Occipital lobe (tissue), 2 donors: Measurements from ENCODE around the gene EMP2. TPM values are rescaled to one million over a fixed set of nuclear protein-coding genes. Genes with fewer than 3 reads are reported as not detected.
A peak's percentile ranks its signal among the peaks of the same experiment; 100 is the strongest.
"Not testable (repeated sequence)": the region's sequence is repeated elsewhere in the genome, so short reads cannot be mapped to it uniquely, and the experiment has no call there.

Experiments
- DNase-seq: peaks from one replicate; lab custom pipeline; 2025; lab: John Stamatoyannopoulos, UW
- total RNA-seq: library from RNA; depleted of rRNA; stranded (reverse); fragments of >200 nt; gene quantifications from one replicate; pipeline ENCODE4 v1.2.3, GENCODE V29; 2014

Gene EMP2
- total RNA-seq, 1 donor from 2014 or later, result 3.4 TPM

DNA sequence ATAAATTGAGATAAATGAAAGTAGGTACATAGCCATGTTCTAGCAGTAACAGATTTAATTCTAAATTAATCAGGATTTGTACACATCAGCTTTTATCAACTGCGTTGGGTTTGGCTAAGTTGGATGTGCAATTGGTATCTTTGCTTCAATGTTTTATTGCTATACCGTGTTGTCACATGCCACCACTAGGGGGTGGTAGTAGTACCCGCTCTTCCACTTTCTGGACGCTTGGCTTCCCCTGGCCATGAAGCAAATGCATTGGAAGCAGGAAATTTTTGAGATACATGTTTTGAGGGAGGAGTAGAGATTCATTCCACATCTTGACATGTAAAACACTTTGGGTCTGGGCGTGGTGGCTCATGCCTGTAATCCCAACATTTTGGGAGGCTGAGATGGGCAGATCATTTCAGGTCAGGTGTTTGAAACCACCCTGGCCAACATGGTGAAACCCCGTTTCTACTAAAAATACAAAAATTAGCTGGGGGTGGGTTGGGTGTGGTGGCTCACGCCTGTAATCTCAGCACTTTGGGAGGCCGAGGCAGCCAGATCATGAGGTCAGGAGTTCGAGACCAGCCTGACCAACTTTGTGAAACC lies 58.6 kb downstream of the EMP2 start:
- no peak for DNase-seq

DNA sequence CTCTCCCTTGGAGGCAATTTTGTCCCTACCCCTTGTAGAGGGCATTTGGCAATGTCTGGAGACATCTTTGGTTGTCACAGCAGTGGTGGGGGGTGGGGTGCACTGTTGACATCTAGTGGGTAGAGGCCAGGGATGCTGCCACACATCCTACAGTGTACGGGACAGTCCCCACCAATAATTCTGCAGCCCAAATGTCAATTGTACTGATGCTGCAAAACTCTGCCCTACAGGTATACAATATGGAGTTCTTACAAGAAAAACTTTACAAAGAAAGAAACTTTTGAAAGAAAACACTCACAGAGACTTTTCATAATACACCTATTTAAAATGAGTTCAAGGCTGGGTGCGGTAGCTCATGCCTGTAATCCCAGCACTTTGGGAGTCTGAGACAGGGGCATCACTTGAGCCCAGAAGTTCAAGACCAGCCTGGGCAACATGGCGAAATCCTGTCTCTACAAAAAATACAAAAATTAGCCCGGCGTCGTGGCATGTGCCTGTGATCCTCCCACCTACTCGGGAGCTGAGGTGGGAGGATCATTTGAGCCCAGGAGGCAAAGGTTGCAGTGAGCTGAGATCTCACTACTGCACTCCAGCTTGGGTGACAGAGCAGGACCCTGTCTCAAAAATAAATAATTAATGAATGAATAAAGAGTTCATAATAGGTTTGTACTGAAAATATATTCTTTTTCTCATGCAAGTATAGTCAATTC lies 59.4 kb downstream of the EMP2 start:
- DNase-seq, result no peak

DNA sequence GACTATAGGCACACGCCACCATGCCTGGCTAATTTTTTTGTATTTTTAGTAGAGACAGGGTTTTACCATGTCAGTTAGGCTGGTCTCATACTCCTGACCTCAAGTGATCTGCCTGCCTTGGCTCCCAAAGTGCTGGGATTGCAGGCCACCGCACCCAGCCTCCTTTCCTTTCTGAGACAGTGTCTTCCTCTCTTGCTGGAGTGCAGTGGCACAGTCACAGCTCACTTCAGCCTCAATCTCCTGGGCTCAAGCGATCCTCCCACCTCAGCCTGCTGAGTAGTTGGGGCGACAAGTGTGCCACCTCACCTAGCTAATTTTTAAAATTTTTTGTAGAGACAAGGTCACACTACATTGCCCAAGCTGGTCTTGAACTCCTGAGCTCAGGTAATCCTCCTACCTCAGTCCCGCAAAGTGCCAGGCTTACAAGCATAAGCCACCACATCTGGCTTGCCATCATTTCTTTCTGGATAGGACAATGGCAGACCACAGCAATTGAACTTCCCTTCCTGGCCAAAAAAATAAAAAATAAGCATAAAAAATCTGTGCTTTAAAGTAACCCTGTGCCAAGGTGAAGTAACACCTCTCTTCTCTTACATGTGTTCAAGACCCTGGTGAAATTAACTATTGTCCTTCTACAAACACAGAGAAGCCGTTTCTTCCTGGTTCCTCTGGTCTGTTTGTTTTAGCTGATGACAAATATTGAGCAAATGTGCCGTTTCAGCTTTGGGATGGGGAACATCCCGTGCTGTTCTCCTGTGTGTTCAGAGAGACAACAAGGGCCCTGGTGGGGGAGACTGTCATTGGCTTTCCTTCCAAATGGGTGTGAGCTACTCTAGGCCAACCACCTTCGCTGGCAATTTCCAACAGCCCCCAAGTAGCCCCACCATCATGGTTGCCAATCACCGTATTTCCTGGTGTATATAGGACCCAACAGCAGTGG lies 60.2 kb downstream of the EMP2 start:
- DNase-seq, result no peak

DNA sequence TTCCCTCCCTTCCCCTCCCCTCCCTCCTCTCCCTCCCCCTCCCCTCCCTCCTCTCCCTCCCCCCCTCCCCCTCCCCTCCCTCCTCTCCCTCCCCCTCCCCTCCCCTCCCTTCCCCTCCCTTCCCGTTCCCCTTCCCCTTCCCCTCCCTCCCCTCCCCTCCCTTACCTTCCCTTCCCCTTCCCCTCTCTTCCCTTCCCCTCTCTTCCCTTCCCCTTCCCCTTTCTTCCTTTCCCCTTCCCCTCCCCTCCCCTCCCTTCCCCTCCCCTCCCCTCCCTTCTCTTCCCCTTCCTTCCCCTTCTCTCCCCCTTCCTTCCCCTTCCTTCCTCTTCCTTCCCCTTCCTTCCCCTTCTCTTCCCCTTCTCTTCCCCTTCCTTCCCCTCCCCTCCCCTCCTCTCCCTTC lies 61.1 kb downstream of the EMP2 start:
- no peak for DNase-seq

DNA sequence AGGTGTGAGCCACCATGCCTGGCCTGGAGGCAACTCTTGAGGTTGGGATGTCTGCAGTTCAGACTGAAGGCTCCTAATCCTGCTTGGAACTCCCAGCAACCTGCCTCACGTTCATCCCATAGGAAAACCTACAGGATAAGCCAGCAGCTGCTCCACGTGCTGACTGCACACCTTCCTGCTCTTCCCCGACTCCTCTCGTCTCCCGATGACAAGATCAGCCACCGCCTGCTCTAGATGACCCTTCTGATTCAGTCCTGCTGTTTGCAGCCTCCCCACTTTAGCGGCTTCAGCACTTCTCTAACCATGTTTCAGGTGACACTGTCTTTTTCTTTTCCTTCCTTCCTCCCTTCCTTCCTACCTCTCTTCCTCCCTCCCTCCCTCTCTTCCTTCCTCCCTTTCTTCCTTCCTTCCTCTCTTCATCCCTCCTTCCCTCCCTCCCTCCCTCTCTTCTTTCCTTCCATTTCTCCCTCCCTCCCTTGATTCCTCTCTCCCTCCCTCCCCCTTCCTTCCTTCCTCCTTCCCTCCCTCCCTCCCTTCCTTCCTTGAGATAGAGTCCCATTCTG lies 61.8 kb downstream of the EMP2 start:
- DNase-seq, result no peak

DNA sequence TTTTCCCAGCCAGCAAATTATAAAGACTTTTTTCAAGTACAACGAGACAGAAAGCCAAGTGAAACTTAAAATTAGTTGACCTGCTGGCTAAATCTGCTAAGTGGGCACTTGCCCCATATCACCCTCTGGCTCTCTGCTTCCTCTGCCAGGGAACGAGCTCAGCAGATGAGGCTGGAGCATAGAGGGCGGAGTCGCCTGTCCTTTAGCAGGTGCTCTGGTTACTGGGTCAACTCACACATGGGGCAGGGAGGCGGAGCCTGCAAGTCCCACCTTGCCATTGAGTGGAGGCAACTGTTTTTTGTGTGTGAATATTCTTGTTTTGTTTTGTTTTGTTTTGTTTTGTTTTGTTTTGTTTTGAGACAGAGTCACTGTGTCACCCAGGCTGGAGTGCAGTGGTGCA lies 62.5 kb downstream of the EMP2 start:
- no peak for DNase-seq

DNA sequence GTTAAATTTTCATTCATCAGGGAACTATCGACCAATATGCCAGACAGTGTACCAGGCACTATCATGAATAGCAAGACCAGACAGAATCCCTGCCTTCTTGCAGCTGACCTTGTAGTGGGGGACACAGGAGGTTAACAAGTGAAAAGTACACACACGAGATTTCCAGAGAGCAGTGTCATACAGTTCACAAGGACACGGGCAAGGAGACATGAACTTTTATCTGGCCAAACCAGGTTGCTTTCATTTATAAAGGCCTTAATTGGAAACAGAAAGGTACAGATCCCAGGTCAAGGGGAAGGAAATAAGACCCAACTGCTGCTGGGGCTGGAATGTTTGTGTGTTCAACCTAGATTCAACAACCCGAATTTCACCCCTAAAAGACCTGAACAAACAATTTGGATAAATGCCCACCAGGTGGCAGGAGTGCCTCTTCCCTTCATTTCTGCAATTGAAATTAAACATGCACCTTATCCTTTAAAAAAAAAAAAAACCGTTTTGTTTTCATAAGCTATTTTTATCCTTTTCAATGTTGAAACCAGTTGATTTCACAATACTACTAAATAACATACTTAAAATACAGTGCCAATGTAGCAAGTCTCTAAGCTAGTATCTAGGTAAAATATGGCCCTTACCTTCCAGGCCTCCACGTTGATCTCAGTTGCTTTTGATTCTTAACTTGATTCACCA lies 65.9 kb downstream of the EMP2 start:
- no peak for DNase-seq

DNA sequence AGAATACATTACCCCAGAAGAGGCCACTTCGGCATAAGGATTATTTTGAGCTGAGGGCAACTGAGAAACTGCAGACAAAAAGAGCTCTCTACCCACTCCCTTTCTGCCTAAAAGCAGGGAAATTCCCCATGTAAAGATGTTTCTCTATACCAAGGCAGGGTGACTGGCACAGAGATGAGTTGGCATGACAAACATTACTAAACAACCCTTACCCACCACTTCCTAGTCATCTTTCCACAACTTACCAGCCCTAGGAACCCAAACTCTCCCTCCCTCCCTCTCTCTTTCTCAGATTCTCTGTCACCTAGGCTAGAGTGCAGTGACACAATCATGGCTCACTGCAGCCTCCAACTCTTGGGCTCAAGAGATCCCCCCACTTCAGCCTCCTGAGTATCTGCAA lies 68.6 kb downstream of the EMP2 start:
- no peak for DNase-seq

DNA sequence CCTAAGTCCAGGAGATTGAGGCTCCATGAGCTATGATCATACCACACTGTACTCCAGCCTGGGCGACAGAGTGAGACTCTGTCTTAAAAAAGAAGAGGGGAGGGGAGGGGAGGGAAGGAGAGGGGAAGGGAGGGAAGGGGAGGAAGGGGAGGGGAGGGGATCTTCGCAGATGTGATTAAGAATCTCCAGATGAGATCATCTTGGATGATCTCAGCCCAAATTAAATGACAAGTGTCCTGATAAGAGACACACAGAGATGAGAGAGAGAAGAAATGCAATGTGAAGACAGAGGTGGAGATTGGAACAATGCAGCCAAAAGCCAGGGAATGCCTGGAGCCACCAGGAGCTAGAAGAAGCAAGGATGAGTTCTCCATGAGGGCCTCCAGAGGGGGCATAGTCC lies 70.1 kb downstream of the EMP2 start:
- no peak for DNase-seq

DNA sequence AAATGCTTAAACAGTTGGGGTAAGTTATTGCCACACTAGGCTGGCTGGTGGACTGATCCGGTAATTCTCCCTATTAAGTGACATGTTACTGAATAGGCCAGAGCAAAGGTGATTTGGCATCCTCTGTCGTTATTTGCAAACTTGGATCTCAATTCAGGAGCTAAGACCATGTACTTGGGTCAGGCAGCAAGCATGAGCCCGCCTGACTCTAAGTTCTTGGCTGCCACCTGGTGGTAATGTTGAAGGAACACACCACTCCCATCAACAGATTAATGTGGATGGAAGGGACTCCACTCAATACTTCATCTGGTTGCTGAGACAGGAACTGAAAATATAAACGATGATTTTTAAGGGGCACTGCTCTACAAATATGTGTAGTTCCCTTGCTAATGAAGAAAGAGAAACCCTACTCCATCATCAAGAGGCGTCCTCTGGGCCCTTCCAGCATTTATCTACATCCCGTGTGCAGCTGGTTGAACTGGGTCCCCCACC lies 70.8 kb downstream of the EMP2 start:
- DNase-seq, result peak; percentile 31

DNA sequence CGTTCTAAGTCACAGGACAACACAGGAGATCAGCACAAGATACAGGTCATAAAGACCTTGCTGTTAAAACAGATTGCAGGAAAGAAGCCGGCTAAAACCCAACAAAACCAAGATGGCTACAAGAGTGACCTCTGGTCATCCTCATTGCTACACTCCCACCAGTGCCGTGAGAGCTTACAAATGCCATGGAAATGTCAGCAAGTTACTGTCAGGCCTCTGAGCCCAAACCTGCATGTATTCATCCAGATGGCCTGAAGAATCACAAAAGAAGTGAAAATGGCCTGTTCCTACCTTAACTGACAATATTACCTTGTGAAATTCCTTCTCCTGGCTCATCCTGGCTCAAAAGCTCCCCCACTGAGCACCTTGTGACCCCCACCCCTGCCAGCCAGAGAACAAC lies 75.1 kb downstream of the EMP2 start:
- not testable (repeated sequence) for DNase-seq

DNA sequence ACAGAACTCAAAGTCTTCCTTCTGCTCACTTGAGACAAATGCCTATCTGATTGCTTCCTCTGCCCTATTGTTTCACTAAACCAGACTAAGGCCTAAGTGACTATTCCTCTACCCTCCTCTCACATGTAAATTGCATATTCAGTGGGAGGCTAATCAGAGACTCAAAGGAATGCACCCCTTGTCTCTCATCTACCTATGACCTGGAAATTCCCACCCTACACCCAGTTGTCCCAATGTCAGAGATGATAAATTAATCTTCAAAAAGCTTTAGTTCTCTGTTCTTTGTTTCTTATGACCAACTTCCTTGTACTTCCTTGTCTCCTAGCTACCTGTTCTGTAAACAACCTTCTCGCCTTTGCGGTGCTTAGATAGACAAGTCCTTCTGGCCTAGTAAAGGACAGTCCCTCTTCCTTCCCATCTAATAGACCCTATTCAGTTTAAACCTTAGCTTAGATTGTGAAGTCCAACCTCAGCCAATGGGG lies 76.0 kb downstream of the EMP2 start:
- DNase-seq, result no peak

DNA sequence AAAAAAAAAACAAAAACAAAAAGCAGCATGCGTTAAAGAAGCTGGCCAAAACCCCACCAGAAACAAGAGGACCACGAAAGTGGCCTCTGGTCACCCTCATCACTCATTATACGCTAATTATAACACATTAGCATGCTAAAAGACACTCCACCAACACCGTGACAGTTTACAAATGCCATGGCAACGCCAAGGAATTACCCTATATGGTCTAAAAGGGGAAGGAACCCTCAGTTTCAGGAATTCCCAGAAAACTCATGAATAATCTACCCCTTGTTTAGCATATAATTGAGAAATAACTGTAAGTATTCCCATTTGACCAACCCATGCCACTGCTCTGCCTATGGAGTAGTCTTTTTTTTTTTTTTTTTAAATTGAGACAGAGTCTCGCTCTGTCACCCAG lies 77.6 kb downstream of the EMP2 start:
- DNase-seq, result no peak

DNA sequence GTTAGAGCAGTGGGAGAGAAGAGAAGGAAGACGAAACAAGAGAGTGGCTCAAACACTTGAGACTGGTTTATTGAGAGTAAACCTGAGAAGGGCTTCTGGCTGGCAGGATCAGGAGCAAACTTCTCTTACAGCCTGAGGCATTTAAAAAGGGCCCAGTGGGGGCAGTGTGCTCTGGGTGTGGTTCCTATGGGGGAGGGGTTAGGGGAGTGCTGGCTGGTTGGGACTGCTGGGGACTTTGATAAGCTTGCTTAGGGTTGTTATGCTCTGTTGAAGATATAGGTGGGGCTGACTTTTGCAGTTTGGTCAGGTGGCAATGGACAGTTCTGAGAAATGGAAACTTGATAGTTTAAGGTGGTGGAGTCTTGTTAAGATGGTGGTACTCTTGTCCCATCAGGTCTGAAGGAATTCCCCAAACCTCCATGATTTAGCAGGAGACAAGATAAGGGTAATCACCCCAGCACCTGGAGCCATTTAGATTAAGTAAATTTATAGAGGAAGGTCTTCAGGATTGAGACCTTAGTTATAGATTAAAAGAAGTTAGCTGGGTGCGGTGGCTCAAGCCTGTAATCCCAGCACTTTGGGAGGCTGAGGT lies 79.3 kb downstream of the EMP2 start:
- no peak for DNase-seq

DNA sequence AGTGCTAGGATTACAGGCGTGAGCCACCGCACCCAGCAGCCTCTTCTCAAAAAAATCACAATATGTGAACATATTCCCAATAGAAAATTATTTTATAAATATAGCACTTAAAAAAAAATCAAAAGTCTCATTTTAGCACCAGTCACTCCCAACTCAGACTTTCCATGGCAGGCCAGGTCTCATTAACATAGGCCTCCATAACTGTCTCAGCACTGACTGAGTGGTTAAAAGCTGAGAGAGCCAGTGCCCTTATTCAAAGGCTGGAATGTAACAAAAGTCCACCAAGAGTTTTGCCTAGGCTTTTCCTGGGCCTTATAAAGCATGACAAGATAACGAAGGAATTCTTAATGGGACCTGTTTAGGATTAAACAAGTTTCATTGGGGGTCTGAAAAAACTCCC lies 79.8 kb downstream of the EMP2 start:
- no peak for DNase-seq

DNA sequence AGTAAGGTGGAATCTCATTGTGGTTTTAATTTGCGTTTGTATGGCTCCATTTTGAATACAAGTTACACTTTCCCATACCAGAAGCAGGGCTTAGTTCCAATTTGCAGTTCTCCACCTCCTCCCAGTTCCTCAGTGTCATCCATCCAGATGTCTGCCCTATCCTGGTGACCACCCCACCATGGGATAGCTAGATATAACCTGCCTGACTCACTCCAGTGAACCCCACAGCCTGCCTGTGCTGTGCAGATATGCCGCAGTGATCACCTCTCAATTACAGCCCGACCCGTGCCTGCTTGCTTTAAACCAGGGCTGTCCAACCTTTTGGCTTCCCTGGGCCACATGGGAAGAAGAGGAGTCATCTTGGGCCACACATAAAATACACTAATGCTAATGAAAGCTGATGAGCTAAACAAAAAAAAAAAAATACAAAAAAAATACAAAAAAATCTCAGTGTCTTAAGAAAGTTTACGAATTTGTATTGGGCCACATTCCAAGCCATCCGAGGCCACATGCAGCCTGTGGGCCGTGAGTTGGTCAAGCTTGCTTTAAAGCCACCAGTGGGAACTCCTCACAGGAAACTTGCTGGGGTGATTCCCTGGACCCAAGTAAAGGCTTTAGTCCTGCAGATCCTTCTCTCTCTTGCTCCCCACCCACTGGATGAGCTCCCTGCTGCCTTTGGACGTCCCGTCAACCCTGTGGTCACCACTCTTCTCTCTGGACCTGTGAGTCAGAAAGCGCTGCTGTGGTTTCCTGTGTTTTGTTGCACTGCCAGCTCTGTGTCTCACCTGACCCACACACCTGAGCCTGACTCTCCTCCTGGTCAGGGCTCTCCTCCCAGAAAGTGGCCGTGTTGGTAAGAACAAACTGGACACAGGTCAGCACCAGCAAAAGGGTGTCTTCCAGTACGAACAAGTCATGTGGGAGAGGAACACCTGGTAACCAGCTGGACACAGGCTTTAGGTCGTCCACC lies 83.0 kb downstream of the EMP2 start:
- no peak for DNase-seq

DNA sequence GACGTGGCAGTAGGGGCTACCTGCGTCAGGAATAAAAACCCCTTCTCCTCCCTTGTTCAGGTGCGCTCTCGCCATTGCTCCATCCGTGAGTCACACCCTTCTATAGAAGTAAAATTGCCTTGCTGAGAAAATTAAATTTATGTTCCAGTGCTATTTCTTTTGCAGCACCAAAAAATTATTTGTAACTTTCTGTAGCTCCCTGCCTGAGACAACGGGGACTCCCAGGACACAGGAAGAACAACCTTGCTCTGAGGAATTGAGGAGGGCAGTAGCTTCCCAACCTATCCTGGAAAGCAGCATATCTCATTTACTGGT lies 85.4 kb downstream of the EMP2 start:
- no peak for DNase-seq

DNA sequence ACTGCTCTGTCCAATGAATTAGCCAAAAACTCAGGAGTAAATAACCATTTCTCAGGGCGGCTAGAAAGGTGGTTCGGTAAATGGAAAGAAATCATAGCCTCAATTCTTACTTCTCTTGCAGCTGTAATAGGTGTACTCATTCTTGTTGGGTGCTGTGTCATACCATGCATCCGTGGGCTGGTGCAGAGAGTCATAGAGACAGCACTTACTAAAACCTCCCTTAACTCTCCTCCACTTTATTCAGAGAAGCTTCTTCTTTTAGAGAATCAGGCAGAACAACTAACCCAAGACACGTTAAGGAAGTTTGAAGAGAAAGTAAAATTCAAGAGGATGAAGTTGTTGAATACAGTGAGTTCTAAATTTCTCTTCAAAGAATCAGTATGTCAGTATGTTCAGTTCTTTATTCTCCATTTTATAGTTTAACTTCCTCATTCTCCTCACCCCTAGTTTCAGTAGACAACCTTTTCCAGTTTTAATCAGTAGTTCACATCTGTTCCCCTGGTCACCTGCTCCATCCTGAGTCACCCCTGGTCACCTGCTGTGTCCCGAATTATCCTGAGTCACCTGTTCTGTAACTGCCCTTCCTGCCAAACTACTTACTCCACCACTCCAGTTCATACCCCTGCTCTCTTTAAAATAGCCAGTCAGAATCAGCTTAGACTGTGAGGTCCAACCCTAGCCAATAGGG lies 85.9 kb downstream of the EMP2 start:
- no peak for DNase-seq

DNA sequence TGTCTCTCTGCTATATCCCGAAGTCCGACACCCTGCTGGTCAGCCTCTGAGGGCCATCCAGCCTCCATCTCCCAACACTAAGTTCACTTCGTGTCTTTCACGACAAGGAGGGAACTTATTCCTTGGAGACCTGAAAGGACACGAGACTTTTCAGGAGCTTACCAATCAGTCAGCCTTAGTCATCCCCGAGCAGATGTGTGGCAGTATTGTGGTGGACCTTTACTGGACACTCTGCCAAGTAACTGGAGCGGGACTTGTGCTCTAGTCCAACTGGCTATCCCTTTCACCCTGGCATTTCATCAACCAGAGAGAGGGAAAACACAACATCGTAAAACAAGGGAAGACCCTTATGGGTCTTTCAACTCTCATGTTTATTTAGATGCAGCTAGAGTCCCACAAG lies 87.1 kb downstream of the EMP2 start:
- DNase-seq, result no peak
